Measurements from ENCODE around the gene LIN54.

DNA sequence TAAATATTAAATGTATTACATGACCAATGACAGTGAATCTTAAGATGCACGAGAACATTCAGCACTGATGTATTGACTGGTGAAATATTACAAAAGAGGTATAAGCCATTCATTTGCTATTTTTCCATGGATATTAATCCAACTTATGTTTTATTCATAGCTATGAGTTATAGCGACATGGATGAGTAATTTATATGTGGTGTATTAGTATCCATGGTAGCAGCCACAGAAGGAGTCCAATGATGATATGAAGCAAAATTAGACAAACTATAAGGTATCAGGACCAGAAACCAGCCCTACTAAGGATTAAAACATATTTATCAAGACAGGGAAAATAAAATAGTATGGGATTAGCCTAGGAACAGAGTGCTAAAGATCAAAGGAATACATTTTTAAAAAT, 59.4 kb downstream of the LIN54 start:
- TF ChIP-seq POLR2A (IDR thresholded peaks at IDR 0.05), result no peak
- TF ChIP-seq, protein P1, sequence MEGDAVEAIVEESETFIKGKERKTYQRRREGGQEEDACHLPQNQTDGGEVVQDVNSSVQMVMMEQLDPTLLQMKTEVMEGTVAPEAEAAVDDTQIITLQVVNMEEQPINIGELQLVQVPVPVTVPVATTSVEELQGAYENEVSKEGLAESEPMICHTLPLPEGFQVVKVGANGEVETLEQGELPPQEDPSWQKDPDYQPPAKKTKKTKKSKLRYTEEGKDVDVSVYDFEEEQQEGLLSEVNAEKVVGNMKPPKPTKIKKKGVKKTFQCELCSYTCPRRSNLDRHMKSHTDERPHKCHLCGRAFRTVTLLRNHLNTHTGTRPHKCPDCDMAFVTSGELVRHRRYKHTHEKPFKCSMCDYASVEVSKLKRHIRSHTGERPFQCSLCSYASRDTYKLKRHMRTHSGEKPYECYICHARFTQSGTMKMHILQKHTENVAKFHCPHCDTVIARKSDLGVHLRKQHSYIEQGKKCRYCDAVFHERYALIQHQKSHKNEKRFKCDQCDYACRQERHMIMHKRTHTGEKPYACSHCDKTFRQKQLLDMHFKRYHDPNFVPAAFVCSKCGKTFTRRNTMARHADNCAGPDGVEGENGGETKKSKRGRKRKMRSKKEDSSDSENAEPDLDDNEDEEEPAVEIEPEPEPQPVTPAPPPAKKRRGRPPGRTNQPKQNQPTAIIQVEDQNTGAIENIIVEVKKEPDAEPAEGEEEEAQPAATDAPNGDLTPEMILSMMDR (IDR thresholded peaks at IDR 0.05 in 8 of 11, conservative IDR thresholded peaks at IDR 0.05 in 3 of 11), result no peak

All from spleen (tissue), 7 donors.